GM18951 (cell line): ENCODE data around the gene NCAM1.

Experiments
- POLR2A ChIP-seq: IDR thresholded peaks from 4 replicates; pipeline ENCODE4 v1.6.1; 2011; ENCODE audit warnings: mild to moderate bottlenecking; ENCODE audit not compliant: insufficient read length, insufficient read depth; ENCODE audit errors: extremely low read depth
- in situ Hi-C: fragments of 300-500 bp; cut with MboI; formaldehyde crosslinking; loops from one replicate; pipeline ENCODE4 v1.12.0; 2022; ENCODE audit warnings: low sequenced_read_pairs, mixed read lengths, inconsistent platforms; ENCODE audit not compliant: unreplicated experiment

Gene NCAM1

GRCh38 chr11:113240389-113240788 is 279.2 kb downstream of the NCAM1 start:
- TF ChIP-seq POLR2A, result no peak
- in situ Hi-C loops, result no loop called here

GRCh38 chr11:113240790-113241635 is 279.8 kb downstream of the NCAM1 start:
- no peak for TF ChIP-seq POLR2A
- in situ Hi-C loops, result no loop called here

- in situ Hi-C loops, result no loop called here
Observed at GRCh38 chr11:113241636-113242054, 280.4 kb downstream of the NCAM1 start.

GRCh38 chr11:113242060-113242459 is 280.8 kb downstream of the NCAM1 start:
- TF ChIP-seq POLR2A, result no peak

More at GRCh38 chr11:113241636-113242054, 280.4 kb downstream of the NCAM1 start:
- no peak for TF ChIP-seq POLR2A

DNA sequence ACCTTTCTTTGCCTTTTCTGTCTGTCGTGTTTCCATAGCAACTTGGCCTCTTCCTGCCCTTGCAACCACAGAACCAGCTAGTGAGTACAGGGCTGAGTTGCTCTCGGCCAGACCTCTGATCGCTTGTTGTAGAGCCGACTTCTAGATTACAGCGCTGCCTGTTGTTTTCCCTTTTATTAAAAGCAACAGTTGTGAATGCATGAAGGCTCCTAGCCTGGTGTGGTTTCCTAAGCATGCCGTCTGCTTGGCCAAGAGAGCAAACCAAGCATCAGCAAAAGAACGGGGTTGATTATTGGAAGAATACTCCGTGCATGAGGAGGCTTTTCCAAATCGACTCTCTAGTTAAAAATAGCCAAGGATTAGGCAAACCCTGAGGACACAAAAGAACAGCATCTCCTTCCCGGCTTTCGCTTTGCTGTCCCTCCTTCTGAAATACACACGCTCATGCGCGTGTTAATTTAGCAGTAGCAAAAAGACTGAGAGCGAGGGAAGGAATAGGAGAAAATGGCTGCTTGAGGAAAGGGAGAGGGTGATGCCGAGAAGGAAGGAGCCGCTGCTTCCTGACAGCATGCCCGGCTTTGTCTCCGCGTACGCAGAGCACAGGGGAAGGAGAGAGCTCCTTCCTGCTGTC is 281.7 kb downstream of the NCAM1 start:
- TF ChIP-seq POLR2A, result no peak
- in situ Hi-C loops, result no loop called here

More at GRCh38 chr11:113242060-113242459, 280.8 kb downstream of the NCAM1 start:
- in situ Hi-C loops, result no loop called here

- in situ Hi-C loops, result no loop called here
- no peak for TF ChIP-seq POLR2A
Observed at GRCh38 chr11:113243696-113244095, 282.5 kb downstream of the NCAM1 start.

DNA sequence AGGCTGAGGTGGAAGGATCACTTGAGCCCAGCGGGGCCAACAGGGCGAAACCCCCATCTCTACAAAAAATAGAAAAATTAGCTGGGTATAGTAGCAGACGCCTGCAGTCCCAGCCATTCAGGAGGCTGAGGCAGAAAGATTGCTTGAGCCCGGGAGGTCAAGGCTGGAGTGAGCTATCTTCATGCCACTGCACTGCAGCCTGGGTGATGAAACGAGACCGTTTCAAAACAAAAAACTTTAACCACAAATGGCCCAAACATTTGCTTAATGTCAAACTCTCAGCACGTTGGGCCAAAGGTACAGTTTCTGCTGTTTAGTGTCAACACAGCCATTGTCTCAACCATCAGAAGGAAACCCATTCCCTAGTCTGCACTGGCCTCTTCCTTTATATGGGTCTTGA is 284.0 kb downstream of the NCAM1 start:
- in situ Hi-C loops, result no loop called here
- TF ChIP-seq POLR2A, result no peak

- in situ Hi-C loops, result no loop called here
- TF ChIP-seq POLR2A, result no peak
Observed at GRCh38 chr11:113247221-113247620, 286.0 kb downstream of the NCAM1 start.

GRCh38 chr11:113247966-113248365 is 286.7 kb downstream of the NCAM1 start:
- no peak for TF ChIP-seq POLR2A
- in situ Hi-C loops, result no loop called here

DNA sequence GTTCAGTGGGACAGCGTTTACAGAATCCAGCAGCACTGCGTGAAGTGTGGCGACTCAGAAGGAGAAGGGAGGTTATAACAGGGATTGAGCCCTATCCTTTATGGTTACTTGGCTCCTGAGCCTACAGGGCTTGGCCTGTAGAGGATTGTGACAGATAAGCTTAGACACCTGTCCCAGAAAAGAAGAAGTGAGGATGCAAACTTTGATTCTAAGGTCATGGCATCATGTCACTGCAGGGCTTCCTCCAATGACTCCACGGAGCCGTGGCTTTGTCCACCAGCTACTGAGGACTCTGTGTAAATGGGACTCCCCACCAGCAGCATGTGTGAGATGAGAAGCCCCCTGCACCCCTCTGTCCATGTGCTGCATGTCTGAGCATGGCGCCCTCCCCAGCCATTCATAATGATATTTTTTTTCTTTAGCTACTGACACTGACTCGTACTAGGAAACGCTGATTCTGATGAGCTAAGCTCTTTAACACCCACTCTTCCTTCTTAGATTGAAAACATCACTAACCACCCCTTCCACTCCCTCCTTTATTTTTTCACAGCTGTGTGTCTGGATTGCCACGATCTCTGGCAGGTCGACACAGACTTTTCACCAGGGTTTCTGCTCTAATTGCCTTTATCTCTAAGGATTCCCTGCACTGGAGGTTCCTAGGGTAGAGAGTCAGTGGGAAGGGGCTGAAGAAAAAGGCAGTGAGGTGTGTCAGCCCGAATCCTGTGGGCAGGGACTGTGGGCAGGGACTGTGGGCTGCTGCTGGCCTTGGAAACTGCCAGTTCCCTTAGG is 287.7 kb downstream of the NCAM1 start:
- in situ Hi-C loops, result no loop called here
- no peak for TF ChIP-seq POLR2A

GRCh38 chr11:113249491-113249763 is 288.2 kb downstream of the NCAM1 start:
- no peak for TF ChIP-seq POLR2A
- in situ Hi-C loops, result no loop called here

- no peak for TF ChIP-seq POLR2A
- in situ Hi-C loops, result no loop called here
Observed at GRCh38 chr11:113249786-113250185, 288.6 kb downstream of the NCAM1 start.

GRCh38 chr11:113251281-113251680 is 290.1 kb downstream of the NCAM1 start:
- in situ Hi-C loops, result no loop called here
- no peak for TF ChIP-seq POLR2A
